GM19099 (cell line): ENCODE measurements around the gene PDZD2.

Experiments
- POLR2A ChIP-seq: IDR thresholded peaks from 3 replicates; pipeline ENCODE4 v1.6.1; 2011; ENCODE audit warnings: low read depth; ENCODE audit not compliant: insufficient read length; ENCODE audit errors: extremely low read depth

Gene PDZD2

DNA sequence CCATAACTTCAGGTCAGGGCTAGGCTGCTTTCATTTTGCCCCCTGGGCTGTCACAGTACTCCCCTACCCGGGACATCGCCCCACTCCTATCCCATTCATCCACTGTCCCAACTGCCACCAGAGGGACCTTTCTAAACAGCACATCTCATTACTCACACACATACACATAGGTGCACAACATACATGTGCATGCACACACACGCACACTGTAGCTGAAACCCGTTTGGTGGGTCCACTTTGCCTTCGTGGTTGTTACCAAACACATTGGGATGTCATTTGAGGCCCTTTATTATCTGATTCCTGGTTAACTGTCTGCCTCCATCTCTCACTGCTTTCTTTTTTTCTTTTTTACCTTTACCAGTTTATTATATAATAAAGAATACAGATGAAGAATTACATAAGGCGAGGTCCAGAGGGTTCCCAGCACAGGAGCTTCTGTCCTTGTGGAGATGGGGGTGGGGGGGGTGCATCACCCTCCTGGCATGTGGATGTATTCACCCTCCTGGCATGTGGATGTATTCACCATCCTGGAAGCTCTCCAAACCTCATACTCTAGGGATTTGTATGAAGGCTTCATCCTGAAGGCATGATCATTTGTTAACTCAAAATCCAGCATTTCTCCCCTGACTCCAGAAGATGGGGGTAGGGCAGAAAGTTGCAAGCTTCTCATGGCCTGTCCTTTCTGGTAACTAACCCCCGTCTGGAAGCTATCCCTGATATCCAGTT is 349.2 kb downstream of the PDZD2 start:
- TF ChIP-seq POLR2A: no peak

DNA sequence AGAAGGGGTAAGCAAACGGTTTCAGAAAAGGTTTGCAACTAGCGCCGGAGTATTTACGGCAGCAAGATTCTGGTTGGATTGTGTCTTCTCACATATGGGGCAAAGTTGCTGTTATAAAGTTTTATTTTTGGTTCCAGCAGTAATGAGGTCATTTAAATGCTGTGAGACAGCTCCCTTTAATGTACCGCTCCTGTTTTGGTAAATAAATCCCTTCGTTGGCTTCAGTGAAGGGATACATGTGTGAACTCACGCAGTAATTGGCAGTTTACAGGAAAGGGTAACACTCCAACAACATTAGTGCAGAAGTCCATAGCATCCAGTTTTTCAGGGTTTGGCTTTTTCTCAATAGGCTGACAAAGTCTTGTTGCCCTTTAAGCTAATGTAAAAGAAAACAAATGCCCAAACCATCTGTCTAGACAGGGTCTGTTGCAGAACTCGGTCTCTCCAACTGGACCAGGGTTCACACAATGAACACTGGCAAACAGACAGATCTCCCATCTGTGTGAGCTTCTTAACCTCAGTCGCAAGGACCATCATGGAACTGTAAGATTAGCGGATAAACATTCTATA is 351.2 kb downstream of the PDZD2 start:
- TF ChIP-seq POLR2A: no peak

DNA sequence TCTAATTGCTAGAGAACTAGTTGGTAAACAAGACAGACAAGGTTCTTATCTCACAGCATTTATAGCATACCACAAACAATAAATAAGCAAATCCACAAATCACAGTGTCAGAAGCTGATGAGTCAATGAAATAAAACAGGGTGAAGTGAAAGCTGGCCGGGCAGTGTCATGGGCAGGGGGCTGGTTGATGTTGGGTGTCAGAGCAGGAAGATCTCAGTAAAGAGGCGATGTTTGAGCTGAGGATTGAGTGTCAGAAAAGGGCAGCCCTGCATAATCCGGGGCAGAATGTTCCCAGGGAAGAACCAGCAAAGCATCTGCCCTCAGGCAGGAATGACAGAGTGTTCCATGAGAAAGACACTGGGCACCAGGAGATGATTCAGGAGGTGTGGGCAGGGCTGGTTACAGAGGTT is 351.8 kb downstream of the PDZD2 start:
- no peak for TF ChIP-seq POLR2A

DNA sequence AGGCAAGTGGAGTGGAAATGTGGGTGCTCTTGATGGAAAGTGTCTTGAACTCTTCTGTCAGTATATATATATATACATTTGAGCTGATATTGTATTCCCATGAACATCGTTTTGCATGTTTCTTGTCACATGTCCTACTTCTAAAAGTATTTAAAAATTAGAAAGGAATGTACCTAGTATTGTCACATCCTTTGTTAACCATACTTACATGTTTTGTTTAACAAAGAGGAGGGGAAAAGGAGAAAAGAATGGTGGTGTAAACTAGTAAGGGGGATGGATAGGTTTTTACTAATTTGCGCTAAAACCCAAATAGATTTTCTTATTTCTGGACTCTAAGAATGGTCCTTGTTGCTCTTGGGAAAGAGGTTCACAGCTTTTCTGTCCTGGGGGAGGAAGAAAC is 353.4 kb downstream of the PDZD2 start:
- no peak for TF ChIP-seq POLR2A

DNA sequence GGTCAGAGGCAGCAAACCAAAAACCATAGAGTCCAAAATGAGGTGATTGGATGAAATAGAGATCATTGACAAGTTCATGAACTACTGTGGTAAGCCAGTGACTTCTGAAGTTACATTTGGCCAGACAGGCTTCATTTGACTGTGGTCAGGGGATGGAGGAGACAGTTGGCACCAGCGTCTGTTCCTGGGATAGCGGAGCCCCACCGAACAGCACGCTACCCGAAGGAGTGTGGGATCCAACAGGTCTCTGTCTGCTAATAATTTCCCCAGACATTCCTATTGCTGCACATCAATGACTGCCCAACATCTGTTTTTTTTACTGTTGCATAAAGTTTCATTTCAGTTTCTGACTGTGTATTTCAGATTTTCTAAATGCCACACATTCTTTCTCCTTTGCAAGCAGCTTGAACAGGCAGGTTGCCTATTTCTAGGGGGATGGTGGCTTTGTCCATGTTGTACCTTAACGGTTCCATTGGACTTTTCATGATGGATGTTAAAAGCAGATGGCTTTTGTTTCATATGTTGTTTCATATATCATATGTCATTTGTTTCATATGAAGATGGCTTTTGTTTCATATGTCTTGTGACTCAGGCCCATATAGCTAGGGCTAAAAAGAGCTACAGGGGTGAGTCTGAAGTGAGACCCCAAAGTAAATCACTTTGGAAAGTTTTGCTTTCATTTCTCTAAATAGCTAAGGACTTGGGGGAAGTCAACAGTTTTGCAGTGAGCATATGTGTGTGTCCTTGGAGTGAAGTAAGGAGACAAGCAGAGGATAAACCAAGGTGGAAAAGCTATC is 354.4 kb downstream of the PDZD2 start:
- peak; percentile 30 for TF ChIP-seq POLR2A

DNA sequence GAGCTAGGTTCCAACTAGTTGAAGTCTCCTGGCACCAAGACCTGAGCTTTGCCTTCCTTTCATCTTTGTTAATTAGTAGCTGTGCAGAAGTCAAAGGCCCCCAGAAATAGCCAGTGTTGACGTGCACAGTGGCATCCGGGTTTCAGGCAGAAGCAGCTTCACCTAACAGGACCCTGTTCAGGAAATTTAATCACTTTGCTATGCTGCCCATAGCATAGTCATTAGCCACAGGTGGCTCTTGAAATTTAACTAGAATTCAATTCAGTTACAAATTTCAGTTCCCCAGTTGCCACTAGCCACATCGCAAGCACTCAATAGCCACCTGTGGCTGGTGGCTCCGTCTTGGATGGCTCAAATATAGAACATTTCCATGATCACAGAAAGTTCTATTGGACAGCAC is 356.1 kb downstream of the PDZD2 start:
- TF ChIP-seq POLR2A: peak; percentile 48

DNA sequence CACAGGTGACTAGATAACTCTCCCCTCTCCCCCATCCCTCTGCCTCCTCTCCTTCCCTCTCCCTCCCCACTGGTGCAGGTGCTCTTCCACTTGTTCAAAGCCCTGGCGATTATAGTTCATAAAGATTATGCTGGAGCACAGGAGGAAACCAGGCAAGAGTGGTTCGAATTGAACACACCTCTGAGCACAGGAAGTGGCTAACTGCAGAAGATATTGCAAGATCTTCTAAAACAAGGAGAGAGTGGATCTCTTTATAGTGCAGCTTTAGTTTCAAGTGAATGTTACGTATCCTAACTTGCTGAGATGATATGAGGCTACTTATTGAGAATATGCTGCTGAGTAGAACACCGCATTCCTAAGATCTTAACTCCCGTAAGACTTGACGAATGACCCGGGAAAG is 356.8 kb downstream of the PDZD2 start:
- TF ChIP-seq POLR2A: no peak

DNA sequence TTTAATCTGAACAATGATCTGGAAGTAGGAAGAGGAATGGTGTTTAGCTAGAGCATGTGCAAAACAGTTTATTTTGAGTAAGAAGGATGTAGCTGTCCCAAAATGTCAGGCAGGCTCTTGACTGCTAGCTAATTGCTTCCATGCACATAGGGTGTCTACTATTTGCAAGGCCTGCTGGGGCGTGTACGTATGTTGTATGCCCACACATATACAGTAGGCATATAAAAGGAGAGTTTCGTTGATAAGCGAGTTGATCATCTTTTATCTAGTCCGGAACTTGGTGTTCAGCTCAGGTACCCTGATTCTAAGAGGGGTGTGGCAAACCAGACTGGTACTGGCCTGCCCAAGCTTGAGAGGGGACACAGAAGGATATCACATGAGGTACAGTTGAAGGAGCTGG is 358.0 kb downstream of the PDZD2 start:
- no peak for TF ChIP-seq POLR2A

DNA sequence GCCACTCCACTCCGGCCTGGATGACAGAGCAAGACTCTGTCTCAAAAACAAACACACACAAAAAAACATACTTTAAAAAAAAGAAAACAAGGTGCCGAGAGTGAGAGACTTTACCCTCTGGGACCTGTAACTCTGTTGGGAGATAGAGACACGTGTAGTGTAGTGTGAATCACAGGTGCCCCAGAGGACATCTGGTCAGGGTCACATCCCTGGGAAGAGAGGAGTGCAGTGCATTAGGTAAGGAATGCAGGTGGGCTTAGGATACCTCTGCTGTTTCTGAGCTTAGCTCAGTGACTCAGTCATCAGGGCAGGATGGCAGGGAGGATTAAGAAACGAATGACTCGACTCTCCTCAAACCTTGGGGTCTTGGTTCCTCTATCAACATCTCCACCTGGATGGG is 360.5 kb downstream of the PDZD2 start:
- TF ChIP-seq POLR2A: no peak

DNA sequence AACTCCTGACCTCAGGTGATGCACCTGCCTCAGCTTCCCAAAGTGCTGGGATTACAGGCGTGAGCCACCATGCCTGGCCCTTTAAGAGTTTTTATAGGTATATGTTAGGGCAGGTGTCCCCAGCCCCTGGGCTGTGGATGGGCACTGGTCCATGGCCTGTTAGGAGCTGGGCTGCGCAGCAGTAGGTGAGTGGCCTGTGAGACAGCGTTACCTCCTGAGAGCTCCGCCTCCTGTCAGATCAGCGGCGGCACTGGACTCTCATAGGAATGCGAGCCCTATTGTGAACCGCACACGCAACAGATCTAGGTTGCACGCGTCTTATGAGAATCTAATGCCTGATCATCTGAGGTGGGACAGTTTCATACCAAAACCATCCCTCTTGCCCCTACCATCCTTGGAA is 361.8 kb downstream of the PDZD2 start:
- no peak for TF ChIP-seq POLR2A

DNA sequence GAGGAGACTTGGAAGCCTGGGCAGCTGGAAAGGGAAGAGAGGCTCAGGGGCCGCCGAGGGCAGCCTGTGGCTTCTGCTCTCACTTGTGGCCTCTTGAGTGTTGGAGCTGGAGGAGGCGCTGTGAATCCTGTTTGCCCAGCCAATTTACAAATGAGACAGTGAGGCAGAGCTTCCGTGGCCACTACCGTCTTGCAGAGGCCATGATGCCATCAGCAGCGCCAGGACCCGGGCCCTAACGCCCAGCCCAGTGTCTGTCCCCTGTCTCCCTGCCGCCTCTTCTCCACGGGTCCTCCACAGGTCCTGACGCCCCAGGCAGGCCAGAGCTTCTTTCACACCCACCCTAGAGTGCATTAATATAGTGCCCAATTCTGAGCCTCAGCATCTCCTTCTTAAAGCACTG is 362.4 kb downstream of the PDZD2 start:
- TF ChIP-seq POLR2A: no peak

DNA sequence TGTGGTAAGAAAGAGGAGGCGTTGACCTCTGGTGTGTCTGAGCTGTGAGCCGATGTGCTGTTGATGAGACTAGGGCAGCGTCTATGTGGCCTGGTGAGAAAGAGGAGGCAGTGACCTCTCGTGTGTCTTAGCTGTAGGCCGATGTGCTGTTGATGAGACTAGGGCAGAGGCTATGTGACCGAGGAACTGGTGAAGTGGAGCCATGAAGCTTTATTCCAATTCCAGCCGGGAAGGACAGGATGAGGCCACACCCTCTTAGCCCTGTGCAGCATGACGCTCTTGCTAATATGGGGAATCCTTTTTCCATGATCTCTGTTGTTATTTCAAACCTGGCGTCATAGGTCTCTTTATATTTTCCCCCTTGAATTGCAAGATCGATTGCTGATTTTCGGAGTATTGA is 362.8 kb downstream of the PDZD2 start:
- TF ChIP-seq POLR2A: no peak

DNA sequence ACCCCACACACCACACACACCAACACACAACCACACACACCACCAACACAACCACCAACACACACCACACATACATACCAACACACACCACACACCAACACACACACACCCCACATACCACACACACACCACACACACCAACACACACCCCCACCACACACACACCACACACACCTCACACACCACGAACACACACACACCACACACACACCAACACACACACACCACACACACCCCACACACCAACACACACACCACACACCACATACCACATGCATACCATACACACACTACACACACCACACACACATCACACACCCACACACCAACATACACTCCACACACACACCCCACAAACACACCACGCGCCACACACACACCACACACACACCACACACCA is 363.8 kb downstream of the PDZD2 start:
- no peak for TF ChIP-seq POLR2A

DNA sequence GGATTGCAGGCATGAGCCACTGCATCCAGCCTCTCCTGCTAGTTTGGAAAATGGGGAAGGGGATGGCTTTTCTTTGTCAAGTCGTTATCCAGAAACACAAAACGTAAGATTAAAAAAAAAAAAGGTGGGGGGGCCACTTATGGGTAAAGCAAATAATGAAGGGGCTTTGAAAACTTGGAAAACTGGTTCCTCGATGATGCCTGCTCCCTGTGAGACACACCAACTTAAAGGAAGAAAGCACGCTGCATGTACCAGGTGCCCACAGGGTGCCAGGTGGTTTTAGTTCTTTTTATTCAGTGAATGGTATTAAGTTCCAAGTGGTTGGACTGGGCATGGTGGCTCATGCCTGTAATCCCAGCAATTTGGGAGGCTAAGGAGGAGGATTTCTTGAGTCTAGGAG is 365.1 kb downstream of the PDZD2 start:
- TF ChIP-seq POLR2A: no peak

DNA sequence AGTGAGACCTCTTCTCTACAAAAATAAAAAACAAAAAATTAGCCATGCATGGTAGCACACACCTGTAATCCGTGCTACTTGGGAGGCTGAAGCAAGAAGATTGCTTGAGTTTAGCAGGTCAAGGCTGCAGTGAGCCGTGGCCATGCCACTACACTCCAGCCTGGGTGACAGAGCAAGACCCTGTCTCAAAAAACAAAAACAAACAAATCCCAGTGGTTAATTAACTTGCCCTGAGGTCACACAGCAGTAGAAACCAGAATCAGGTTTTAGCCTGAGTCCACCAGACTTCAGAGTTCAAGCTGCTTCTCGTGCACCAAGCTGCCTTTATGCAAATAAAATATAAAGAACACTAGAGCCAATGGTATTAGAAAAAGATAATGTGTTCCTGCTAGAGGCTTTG is 365.5 kb downstream of the PDZD2 start:
- TF ChIP-seq POLR2A: no peak

DNA sequence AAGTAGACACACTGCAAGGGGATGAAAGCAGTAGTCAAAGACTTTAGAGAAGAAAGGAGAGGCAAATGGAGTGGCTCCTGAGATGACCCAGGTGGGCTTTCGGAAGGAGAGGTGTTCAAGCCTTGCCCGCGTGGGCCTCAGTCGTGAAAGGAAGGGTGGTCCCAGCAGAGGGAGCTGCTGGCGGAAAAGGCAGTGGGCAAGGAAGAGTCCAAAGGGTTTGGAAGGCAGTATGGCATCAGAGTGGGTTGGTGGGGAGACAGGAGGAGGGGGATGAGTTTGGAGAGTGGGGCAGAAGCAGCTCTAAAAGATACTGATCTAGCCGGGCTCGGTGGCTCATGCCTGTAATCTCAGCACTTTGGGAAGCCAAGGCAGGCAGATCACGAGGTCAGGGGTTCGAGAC is 369.8 kb downstream of the PDZD2 start:
- TF ChIP-seq POLR2A: no peak
